Dedifferentiated amniotic fluid mesenchymal stem cell (primary cell): ENCODE data around the gene RHBDD3.
A peak's percentile ranks its signal among the peaks of the same experiment; 100 is the strongest.

Source experiments
- DNase-seq: peaks from one replicate; pipeline ENCODE4 v3.0.0-alpha.2; 2016; ENCODE audit errors: extremely low spot score

The RHBDD3 gene

DNA sequence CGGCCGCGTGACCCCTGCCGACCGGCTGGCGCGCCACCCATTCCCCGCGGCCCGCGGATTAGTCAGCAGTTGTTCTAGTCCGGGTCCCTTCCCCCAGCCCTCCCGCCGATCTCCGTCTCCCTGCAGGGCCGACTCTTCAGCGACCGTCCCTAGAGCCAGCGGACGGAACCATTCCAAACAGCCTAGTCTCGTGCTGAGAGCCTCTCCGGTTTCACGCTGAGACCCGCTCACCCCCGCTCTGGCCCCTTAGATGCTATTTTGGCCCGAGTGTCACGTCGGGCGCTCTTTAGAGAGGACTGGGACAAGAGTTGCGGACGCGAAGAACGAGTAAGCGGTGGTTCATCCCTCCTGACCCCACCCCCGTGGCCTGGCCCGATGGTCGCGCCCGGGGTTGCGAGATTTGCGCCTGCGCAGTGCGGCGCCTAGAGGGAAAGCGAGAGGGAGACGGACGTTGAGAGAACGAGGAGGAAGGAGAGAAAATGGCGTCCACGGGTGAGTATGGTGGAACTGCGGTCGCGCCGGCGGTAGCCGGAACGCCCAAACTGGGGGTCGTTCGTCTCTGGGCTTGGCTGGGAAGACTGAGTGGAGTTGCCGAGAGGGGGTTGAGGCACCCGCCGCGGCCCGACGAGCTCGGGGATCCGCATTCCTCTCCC lies at the start of gene RHBDD3, which contains the start of gene EWSR1:
TSS of gene RHBDD3 (minus strand) at position 124 of the 653 bp plus-strand sequence. CDS start 2,355 bp downstream, outside the sequence.
TSS of gene EWSR1 (plus strand) at position 411 of the 653 bp plus-strand sequence. CDS start at position 480, 69 bp downstream.
- DNase-seq = peak; percentile 97

DNA sequence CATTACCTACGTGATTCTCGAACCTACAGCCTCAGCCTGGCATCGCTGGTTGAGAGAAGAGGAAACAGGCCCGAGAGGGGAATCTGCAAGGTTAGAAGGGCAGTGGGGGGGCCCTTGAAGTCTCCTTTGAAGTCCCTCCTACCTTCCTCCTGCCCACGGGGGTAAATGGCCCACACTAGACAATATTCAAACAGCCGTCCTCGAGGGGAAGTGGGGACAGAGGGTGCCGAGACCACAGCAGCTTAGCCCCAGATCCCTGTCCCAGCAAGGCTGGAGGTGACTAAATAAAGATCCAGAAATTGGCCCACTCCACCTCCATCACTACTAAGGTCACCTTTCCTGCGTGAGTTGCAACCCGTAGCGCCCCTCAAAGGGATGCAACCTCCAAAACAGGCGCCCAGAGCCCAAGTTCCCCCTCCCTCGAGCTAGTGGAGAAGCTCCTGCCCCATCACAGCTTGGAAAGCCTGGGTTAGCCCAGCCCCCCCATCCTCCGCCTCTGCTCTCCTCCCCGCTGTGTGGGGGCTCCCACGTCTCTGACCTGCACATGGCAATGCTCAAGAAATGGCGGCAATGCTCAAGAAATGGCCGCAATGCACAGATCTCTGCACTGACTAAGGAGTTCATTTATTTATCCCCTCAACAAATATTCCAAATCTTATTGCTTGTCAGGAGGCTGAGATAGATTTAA lies 48.5 kb upstream of the RHBDD3 start:
- no peak for DNase-seq

- DNase-seq = no peak
Observed at GRCh38 chr22:29315286-29316140, 47.7 kb upstream of the RHBDD3 start, which contains the start of gene RASL10A. TSS of gene RASL10A (minus strand) at chr22:29315697. CDS start at chr22:29315246, 451 bp downstream.

GRCh38 chr22:29314537-29315285 lies 46.9 kb upstream of the RHBDD3 start:
- no peak for DNase-seq

GRCh38 chr22:29313576-29314466 lies 46.0 kb upstream of the RHBDD3 start:
- DNase-seq = no peak

DNA sequence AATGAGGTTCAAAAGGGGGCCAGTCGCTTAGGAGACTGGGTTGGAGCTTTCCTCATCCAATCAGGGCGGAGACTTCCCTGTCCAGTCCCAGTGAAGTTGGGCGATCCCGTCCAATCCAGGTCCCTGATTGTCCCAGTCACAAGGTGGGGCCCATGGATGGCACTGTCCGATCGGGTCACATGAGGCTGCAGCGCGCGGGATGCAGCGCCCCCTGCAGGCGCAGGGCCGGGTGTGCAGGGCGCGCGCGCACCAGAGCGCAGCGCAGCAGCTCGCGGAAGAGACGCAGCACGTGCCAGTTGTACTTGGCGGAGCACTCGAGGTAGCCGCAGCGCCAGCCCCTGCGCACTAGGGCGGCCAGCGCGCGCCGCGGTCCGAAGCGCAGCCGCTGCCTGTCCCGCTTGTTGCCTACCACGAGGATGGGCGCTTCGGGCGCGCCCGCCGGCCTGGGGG lies 45.4 kb upstream of the RHBDD3 start:
- no peak for DNase-seq

- no peak for DNase-seq
Observed at GRCh38 chr22:29312218-29313125, 44.7 kb upstream of the RHBDD3 start.

- DNase-seq = no peak
Observed at GRCh38 chr22:29311464-29312217, 43.9 kb upstream of the RHBDD3 start.

- DNase-seq = peak; percentile 98
Observed at GRCh38 chr22:29310863-29311339, 43.1 kb upstream of the RHBDD3 start.

DNA sequence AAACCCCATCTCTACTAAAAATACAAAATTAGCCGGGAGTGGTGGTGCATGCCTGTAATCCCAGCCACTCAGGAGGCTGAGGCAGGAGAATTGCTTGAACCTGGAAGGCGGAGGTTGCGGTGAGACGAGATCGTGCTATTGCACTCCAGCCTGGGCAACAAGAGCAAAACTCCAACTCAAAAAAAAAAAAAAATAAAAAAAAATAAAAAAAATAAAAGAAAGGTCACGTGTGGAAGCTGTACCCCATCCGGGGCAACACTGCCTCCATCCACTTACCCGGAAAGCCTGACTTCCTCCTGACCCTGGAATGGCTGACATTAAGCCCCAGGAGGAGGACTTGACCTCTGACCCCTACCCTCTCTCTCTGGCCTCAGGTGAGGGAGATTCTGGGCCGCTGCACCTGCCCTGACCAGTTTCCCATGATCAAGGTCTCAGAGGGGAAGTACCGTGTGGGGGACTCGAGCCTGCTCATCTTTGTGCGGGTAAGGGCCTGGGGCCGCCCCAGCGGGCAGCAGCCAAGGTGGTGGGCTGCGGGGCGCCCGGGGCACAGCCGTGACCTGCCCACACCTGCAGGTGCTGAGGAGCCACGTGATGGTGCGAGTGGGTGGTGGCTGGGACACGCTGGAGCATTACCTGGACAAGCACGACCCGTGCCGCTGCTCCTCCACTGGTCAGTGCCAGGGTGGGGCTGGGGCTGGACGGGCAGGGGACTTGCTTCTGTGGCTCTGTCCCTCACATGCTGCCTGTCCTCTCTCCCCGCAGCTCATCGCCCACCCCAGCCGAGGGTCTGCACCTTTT lies 42.5 kb upstream of the RHBDD3 start:
- no peak for DNase-seq

DNA sequence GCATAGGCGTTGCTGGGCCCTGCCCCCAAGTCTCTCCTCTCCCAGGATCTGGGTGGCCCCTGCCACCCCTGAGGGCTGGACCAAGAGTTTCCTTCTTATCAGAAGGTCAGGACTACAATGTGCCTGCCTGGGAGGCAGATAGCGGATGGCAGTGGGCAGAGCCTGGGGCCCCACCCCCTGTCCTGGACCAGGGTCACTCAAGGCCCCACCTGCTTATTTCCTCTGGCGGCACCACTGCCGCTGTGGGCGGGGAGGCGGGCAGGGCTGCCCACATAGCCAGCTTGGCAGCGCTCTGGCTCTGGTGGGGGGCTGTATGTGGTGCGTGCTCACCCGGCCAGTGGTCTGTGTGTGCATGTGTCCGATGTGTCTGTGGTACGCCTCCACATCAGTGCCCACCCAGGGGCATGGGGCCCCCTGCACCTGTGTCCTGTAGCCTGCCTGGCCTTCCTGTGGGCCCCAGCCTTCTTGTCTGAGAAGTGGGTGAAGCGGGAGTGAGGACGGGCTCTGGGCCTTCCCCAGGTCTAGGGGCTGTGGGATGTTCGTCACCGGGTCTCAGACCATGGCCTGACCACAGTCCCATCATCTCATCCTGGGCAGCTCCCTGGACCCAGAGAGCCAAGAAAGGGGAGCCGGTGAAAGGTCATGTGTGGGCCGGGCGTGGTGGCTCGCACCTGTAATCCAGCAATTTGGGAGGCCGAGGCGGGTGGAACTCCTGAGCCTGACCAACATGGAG lies 41.7 kb upstream of the RHBDD3 start:
- DNase-seq = no peak

GRCh38 chr22:29308791-29309262 lies 41.0 kb upstream of the RHBDD3 start:
- no peak for DNase-seq

DNA sequence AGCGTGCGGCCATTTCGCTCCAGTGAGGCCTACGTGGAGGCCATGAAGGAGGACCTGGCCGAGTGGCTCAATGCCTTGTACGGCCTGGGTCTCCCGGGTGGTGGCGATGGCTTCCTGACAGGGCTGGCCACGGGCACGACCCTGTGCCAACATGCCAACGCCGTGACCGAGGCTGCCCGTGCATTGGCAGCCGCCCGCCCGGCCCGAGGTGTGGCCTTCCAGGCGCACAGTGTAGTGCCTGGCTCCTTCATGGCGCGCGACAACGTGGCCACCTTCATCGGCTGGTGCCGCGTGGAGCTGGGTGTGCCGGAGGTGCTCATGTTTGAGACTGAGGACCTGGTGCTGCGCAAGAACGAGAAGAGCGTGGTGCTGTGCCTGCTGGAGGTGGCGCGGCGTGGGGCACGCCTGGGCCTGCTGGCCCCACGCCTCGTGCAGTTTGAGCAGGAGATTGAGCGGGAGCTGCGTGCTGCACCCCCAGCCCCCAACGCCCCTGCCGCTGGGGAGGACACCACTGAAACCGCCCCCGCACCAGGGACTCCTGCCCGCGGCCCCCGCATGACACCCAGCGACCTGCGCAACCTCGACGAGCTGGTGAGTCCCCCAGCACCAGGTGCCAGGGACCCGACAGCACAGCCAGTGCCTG lies 40.5 kb upstream of the RHBDD3 start:
- DNase-seq = no peak

DNA sequence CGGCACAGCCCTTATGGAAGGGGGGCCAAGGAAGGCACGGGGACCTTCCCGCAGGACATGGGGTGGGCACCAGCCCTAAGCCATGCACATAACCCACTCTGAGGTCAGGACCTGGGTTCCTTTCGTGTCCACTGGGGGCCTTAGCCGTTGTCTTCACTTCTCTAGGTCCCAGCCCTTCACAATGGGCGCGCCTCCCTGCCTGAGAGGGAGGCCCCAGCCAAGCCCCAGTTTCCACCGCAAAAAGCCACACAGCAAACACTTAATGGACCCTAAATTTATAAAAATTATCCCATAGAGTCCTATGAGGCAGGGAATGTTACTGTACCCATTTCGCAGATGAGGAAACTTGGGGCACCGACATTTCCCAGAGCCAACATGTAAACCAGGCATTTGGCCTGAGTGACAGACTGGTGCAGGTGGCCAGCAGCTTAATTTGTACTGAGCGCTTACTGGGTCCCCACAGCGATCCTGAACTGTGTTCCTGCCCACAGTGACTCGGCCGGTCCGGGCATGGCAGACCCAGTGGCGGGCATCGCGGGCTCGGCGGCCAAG lies 39.9 kb upstream of the RHBDD3 start:
- no peak for DNase-seq

GRCh38 chr22:29306835-29307595 lies 39.2 kb upstream of the RHBDD3 start:
- DNase-seq = peak; percentile 59
